Hepatocyte (in vitro differentiated cells): ENCODE results near the gene PACRG. TPM values are rescaled to one million over a fixed set of nuclear protein-coding genes. Genes with fewer than 3 reads are reported as not detected.

Experiments
- DNase-seq: peaks from one replicate; pipeline ENCODE4 v3.0.0-alpha.2; 2016; ENCODE audit warnings: low spot score
- H2AFZ ChIP-seq: fragments of 200-600 bp; sonication (generic); 2 replicates; pipeline ENCODE4 v1.6.0; 2016; ENCODE audit warnings: antibody characterized with exemption, mild to moderate bottlenecking
- H3K27ac ChIP-seq: fragments of 200-600 bp; sonication (generic); 2 replicates; pipeline ENCODE4 v1.5.1; 2016; ENCODE audit warnings: mild to moderate bottlenecking
- H3K27me3 ChIP-seq: fragments of 200-600 bp; sonication (generic); 2 replicates; pipeline ENCODE4 v1.6.1; 2016
- H3K36me3 ChIP-seq: fragments of 200-600 bp; sonication (generic); replicated peaks from 2 replicates; pipeline ENCODE4 v1.5.1; 2016; ENCODE audit warnings: low read depth; ENCODE audit not compliant: insufficient read depth
- H3K4me1 ChIP-seq: fragments of 200-600 bp; sonication (generic); 2 replicates; pipeline ENCODE4 v1.5.1; 2016; ENCODE audit warnings: mild to moderate bottlenecking, moderate library complexity; ENCODE audit not compliant: insufficient read depth
- H3K4me2 ChIP-seq: fragments of 200-600 bp; sonication (generic); 2 replicates; pipeline ENCODE4 v1.6.0; 2016
- H3K4me3 ChIP-seq: fragments of 200-600 bp; sonication (generic); 2 replicates; pipeline ENCODE4 v1.5.1; 2016; ENCODE audit warnings: mild to moderate bottlenecking
- H3K79me2 ChIP-seq: fragments of 200-600 bp; sonication (generic); 2 replicates; pipeline ENCODE4 v1.6.0; 2017; ENCODE audit warnings: mild to moderate bottlenecking
- H3K9me2 ChIP-seq: fragments of 200-600 bp; sonication (generic); replicated peaks from 2 replicates; pipeline ENCODE4 v1.6.0; 2017; ENCODE audit warnings: mild to moderate bottlenecking; ENCODE audit not compliant: insufficient read depth
- H3K9me3 ChIP-seq: fragments of 200-600 bp; sonication (generic); 2 replicates; pipeline ENCODE4 v1.5.1; 2016; ENCODE audit warnings: low read depth, mild to moderate bottlenecking
- H4K20me1 ChIP-seq: fragments of 200-600 bp; sonication (generic); 2 replicates; pipeline ENCODE4 v1.6.0; 2016; ENCODE audit warnings: mild to moderate bottlenecking; ENCODE audit not compliant: insufficient read depth, poor library complexity, severe bottlenecking
- EZH2 ChIP-seq: fragments of 200-600 bp; sonication (generic); IDR thresholded peaks from 2 replicates; pipeline ENCODE4 v1.6.1; 2016; ENCODE audit warnings: antibody characterized with exemption, mild to moderate bottlenecking, borderline replicate concordance
- EZH2phosphoT487 ChIP-seq: fragments of 200-600 bp; sonication (generic); IDR thresholded peaks from one replicate; pipeline ENCODE4 v1.6.1; 2018; ENCODE audit warnings: antibody characterized with exemption, mild to moderate bottlenecking, low read depth, moderate library complexity; ENCODE audit not compliant: unreplicated experiment, severe bottlenecking
- WGBS: methylation state at CpG from one replicate; pipeline ENCODE4 v1.1.6; 2016; ENCODE audit warnings: low lambda C conversion rate; ENCODE audit errors: missing lambda C conversion rate; 5-methylcytosine and 5-hydroxymethylcytosine counted together
- polyA plus RNA-seq: library from polyadenylated mRNA; unstranded; fragments of >200 nt; fragmentation: Nextera tagmentation; extraction: Ambion mirVana; gene quantifications from 2 replicates; pipeline ENCODE4 v1.2.1, GENCODE V29; 2016
- total RNA-seq: library from RNA; depleted of rRNA; stranded (reverse); fragments of >200 nt; gene quantifications from 2 replicates; pipeline ENCODE4 v1.2.3, GENCODE V29; 2014
- TF ChIP-seq, protein P1 (sequence below): fragments of 200-600 bp; sonication (generic); IDR thresholded peaks from 2 replicates; pipeline ENCODE4 v1.5.1; 2016; ENCODE audit warnings: antibody characterized with exemption, mild to moderate bottlenecking; ENCODE audit not compliant: poor library complexity

Gene PACRG
- total and polyA plus RNA-seq, 2 experiments from 2014 or later = 0.91 to 2.6 TPM

DNA sequence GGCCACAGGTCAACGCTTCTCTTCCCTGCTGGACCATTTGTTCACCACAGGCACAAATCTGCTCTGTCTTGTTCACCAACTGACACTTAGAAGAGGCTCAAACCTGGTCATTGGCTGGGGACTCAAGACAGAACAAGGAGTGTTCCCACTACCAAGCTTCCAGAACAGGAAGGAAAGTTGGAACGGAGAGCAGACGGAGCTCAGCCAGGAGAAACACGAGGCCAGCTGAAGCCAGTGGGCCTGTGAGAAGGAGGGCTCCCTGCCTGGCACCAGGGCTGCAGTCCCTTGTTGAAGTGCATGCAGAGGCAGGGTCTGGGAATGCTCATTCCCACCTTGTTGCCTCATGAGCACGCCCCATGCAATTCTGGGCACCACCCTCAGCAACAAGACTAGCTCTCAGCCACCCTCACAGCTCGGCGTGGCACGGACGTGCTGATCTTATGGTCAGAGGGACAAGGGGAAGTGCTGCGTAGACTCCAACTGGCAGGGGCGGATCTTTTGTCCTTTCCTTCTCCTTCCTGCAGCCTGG is 450.2 kb downstream of the PACRG start:
- DNase-seq = no peak
- Histone ChIP-seq H3K27ac (no peak overlapping the region), H4K20me1 (no peaks in the 10 kb centered on the region), H3K36me3 (no peaks in the 10 kb centered on the region), H3K4me3 (no peak overlapping the region), H3K9me2 (no peaks in the 10 kb centered on the region), H2AFZ (no peak overlapping the region), H3K79me2 (no peaks in the 10 kb centered on the region), H3K9me3 (no peaks in the 10 kb centered on the region), H3K4me2 (no peak overlapping the region), H3K27me3 (no peaks in the 10 kb centered on the region), H3K4me1 (no peaks in the 10 kb centered on the region)
- TF ChIP-seq EZH2 = no peak
- TF ChIP-seq EZH2phosphoT487 = no peak
- TF ChIP-seq, protein P1, sequence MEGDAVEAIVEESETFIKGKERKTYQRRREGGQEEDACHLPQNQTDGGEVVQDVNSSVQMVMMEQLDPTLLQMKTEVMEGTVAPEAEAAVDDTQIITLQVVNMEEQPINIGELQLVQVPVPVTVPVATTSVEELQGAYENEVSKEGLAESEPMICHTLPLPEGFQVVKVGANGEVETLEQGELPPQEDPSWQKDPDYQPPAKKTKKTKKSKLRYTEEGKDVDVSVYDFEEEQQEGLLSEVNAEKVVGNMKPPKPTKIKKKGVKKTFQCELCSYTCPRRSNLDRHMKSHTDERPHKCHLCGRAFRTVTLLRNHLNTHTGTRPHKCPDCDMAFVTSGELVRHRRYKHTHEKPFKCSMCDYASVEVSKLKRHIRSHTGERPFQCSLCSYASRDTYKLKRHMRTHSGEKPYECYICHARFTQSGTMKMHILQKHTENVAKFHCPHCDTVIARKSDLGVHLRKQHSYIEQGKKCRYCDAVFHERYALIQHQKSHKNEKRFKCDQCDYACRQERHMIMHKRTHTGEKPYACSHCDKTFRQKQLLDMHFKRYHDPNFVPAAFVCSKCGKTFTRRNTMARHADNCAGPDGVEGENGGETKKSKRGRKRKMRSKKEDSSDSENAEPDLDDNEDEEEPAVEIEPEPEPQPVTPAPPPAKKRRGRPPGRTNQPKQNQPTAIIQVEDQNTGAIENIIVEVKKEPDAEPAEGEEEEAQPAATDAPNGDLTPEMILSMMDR = no peak
- 95% methylated on average over 11 of the region's 11 CpGs for WGBS

DNA sequence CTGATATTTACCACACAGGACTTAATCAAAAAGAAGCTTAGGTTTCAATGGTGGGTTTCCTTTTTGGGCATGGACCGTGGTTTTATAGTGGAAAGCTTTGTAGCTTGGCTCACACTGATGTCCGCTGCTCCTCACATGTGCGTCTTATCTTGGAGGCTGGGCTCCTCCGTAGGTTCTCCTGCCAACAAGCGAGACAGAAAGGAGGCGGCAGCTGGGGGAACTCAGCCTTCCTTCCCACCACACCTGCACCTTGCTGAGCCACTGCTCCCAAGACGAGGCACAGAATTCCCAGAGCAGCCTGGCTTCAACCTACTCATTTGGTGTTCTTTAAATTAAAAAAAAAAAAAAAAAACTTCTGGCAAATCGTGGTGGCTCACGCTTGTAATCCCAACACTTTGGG is 451.3 kb downstream of the PACRG start:
- Histone ChIP-seq H3K9me3 (no peaks in the 10 kb centered on the region), H2AFZ (no peak overlapping the region), H3K4me1 (no peaks in the 10 kb centered on the region), H3K4me2 (no peak overlapping the region), H3K27ac (no peak overlapping the region), H3K79me2 (no peaks in the 10 kb centered on the region), H3K36me3 (no peaks in the 10 kb centered on the region), H3K9me2 (no peaks in the 10 kb centered on the region), H4K20me1 (no peaks in the 10 kb centered on the region), H3K27me3 (no peaks in the 10 kb centered on the region), H3K4me3 (no peak overlapping the region)
- DNase-seq = no peak
- TF ChIP-seq, protein P1 = no peak
- TF ChIP-seq EZH2phosphoT487 (no peak), EZH2 (no peak)
- WGBS = 84% methylated on average over 9 of the region's 9 CpGs

DNA sequence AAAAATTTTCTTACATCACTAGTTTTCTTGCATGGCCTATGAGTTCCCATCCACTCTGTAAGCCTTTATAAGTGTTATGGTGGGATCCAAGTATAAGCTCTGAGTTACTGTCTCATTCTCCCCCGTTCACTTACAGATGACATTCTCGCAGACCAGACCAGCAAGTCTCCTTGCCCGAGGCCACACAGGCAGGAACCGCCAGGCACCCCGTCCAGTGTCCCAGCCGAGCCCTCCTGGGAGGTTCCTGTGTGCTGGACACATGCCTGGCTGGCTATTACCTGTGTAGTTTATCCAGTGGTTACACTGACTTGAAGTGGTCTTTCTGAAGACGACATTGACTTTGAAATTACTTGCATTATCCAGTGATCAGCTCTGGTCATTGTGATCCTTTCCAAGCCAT is 451.9 kb downstream of the PACRG start:
- TF ChIP-seq, protein P1 = no peak
- TF ChIP-seq EZH2 = no peak
- TF ChIP-seq EZH2phosphoT487 = no peak
- Histone ChIP-seq H3K9me3 (no peaks in the 10 kb centered on the region), H4K20me1 (no peaks in the 10 kb centered on the region), H2AFZ (no peak overlapping the region), H3K9me2 (no peaks in the 10 kb centered on the region), H3K36me3 (no peaks in the 10 kb centered on the region), H3K27ac (no peak overlapping the region), H3K4me2 (no peak overlapping the region), H3K27me3 (no peaks in the 10 kb centered on the region), H3K4me1 (no peaks in the 10 kb centered on the region), H3K79me2 (no peaks in the 10 kb centered on the region), H3K4me3 (no peak overlapping the region)
- DNase-seq = no peak
- WGBS = 75% methylated on average over 7 of the region's 7 CpGs
